HCEC 1CT (cell line): ENCODE data around the gene MICAL3.
"Not testable (repeated sequence)": the region's sequence is repeated elsewhere in the genome, so short reads cannot be mapped to it uniquely, and the experiment has no call there.

Experiments used
- DNase-seq: peaks from one replicate; pipeline ENCODE4 v3.0.0-alpha.2; 2017

The MICAL3 gene

DNA sequence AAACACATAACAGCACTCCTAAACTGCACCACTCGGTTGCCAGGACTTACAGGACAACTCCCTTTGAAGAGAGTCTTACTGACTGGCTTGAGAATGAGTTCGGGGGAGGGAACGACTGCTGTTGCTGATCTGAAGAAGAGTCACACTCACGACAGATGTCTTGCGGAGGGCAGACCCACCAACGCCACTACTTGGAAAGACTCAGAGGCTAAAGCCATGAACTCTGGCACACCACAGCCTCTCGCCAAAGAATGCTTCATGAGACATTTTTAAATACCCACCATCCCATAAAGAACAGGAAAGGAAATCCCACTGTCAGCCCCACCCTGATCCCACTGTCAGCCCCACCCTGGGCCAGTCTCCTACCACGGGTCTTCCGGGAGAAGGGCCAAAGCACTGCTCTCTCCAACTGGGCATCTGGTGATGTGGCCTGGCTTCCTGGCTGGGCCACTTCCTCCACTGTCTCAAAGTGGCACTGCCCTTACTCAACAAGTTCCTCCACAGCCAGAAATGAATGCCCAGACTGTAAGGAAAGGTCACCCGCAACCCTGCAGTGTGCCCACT is 73.6 kb downstream of the MICAL3 start:
- DNase-seq: no peak

GRCh38 chr22:17949642-17950473 is 74.5 kb downstream of the MICAL3 start:
- no peak for DNase-seq

DNA sequence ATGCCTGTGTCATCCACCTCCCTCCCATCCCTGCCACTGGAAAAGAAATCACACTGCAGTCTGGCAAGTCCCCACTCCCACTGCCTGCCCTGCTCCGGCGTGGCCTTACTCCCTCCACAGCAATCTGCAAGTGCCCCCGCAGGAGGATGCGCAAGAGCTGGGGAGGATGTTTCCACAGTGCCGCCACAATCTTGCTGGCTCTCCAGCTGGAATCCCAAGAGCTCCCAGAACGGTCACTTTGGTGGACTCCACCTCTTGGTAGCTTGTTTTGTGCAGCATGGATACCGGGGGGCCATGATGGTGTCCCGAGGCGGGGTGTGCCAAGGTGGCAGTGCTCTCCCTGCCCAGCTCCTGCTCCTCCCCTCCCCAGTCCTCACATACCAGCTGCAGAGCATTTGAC is 76.3 kb downstream of the MICAL3 start:
- DNase-seq: no peak

GRCh38 chr22:17946662-17947367 is 77.5 kb downstream of the MICAL3 start:
- no peak for DNase-seq

GRCh38 chr22:17945888-17946648 is 78.3 kb downstream of the MICAL3 start:
- no peak for DNase-seq

GRCh38 chr22:17945156-17945887 is 79.0 kb downstream of the MICAL3 start:
- DNase-seq: no peak

- no peak for DNase-seq
These were observed 80.1 kb downstream of the MICAL3 start for GRCh38 chr22:17944256-17944655.

DNA sequence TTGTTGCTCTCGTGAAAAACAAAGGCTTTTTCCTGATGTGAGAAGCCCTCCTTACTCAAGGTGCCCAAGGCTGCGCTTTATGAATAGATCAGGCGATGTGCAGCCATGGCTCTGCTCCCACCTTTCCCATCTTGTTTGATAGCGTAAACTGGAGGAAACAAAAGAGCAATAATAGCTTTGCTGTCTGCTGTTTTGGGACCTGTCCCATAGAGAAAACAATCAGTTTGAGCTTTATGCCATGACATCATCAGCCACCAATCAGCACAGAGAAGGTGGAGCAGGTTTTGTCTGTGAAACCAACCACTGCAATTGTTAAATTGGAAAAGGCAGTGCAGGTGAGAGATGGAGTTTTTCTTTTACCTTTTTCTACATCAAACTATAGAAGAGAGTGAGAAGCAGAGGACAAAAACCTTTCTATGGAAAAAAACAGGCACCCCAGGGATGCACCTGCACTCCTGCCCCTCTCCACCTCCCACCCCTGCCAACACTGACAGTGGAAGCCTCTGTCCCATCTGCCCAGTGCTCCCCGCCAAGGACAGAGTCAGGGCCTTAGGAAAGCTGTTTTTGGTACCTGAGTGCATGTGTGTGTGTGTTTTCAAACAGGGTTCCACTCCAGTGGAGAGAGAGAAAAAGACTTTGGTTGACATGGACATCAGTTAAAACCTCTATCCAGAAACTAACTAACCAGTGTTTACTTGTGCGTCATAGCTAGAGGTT is 80.7 kb downstream of the MICAL3 start:
- no peak for DNase-seq

GRCh38 chr22:17942721-17943120 is 81.6 kb downstream of the MICAL3 start:
- no peak for DNase-seq

- DNase-seq: no peak
These were observed 82.6 kb downstream of the MICAL3 start for GRCh38 chr22:17941471-17942406.

GRCh38 chr22:17939579-17939978 is 84.8 kb downstream of the MICAL3 start:
- no peak for DNase-seq

DNA sequence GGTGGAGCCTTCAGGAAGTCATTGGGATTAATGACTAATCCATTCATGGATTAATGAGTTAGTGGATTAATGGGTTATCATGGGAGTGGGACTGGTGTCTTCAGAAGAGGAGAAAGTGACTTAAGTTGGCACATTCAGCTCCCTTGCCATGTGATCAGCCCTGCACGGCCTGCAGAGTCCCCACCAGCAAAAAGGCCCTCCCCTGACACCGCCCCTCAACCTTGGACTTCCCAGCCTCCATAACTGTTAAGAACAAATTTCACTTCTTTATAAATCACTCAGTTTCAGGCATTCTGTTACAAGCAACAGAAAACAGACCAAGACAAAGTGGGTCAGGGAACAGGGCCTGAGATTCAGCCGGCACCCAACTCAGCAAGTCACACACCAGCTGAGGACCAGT is 85.3 kb downstream of the MICAL3 start:
- no peak for DNase-seq

GRCh38 chr22:17938484-17938924 is 85.9 kb downstream of the MICAL3 start:
- no peak for DNase-seq

DNA sequence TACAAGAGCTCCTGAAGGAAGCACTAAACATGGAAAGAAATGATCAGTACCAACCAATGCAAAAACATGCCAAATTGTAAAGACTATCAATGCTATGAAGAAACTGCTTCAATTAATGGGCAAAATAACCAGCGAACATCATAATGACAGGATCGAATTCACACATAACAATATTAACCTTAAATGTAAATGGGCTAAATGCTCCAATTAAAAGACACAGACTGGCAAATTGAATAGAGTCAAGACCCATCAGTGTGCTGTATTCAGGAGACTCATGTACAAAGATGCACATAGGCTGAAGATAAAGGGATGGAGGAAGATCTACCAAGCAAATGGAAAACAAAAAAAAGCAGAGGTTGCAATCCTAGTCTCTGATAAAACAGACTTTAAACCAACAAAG is 91.9 kb downstream of the MICAL3 start:
- DNase-seq: not testable (repeated sequence)

GRCh38 chr22:17931400-17931825 is 92.9 kb downstream of the MICAL3 start:
- no peak for DNase-seq

DNA sequence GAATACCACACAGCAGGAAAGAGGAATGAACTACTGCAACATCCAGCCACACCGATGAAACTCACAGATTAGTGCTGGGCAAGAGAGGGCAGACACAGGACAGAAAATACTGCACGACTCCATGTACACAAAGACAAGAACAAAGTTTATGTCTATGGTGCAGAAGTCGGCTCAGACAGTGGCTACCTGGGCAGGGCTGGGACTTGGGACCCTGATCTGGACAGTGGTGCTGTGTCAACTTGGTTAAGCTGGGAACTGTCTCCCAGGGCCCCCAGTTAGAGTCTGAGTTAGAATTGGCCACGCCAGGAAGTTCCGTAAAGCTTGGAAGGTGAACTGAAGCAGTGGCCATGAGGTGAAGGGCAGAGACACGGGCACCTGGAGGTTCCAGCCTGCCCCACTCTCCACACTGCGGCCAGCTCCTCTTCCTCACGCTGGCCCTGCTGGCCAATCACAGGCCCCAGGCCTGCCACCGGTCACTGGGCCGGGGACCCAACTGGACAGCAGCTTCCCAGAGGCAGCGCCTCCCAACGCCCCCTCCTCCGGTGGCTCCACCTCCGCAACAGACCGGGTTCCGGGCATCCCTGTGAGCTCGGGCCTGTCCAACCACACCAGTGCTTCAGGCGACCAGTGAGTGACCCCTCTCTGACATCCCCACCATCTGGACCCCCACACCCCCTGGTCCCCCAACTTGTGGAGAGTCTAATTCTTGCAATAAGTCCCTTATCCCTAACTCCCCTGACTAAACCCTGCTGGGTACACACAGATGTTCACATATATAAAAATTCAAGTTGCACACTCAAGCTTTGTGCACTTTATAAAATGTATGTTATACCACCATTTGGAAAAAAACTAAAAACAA is 93.7 kb downstream of the MICAL3 start:
- DNase-seq: no peak

DNA sequence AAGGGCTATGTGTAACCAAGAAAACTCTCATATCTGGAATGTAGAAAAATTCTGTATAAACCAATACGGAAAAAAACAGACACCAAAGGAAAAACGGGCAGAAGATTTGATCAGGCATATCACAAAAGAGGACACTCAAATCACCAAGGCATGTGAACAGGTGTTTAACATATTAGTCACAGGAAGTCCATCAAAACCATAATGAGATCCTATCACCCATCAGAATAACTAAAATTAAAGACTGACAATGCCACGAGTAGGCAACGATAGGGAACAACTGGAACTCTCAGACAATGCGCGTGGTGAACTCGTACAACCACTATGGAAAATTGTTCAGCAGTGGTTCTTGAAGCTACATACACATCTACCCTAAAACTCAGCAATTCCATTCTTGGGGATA is 94.5 kb downstream of the MICAL3 start:
- DNase-seq: no peak

- DNase-seq: no peak
These were observed 96.0 kb downstream of the MICAL3 start for GRCh38 chr22:17928391-17928790.

DNA sequence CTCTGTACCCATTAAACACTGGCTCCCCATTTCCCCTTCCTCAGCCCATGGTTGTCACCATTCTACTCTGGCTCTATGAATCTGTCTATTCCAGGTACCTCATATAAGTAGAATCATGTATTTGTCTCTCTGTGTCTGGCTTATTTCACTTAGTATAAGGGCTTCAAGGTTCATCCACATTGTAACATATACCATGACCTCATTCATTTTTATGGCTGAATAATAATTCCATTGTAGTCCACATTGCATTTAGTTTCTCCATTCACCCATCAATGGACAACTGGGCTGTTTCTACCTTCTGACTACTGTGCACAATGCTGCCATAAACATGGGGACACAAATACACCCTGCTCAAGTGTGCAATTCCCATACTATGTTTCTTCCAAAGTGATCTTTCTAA is 97.3 kb downstream of the MICAL3 start:
- DNase-seq: no peak

- DNase-seq: no peak
These were observed 97.8 kb downstream of the MICAL3 start for GRCh38 chr22:17926516-17926915.
